Large intestine (tissue), 3 donors: ENCODE data around the gene CLSTN1. TPM values are rescaled to one million over a fixed set of nuclear protein-coding genes. Genes with fewer than 3 reads are reported as not detected.
A peak's percentile ranks its signal among the peaks of the same experiment; 100 is the strongest.

Source experiments
- DNase-seq, 2 donors: peaks; one replicate each; pipeline versions ENCODE4 v3.0.0 to v3.0.0-alpha.2; 2013
- H3K27ac ChIP-seq: one replicate; pipeline ENCODE4 v1.5.1; 2013; ENCODE audit warnings: low read length
- H3K27me3 ChIP-seq: 2 replicates; pipeline ENCODE4 v1.6.1; 2013; ENCODE audit warnings: low read length; ENCODE audit not compliant: control insufficient read depth, insufficient read depth
- H3K36me3 ChIP-seq: 2 replicates; pipeline ENCODE4 v1.6.1; 2013; ENCODE audit warnings: low read length; ENCODE audit not compliant: control insufficient read depth, insufficient read depth
- H3K4me1 ChIP-seq: one replicate; pipeline ENCODE4 v1.6.1; 2013; ENCODE audit warnings: low read length; ENCODE audit not compliant: control insufficient read depth, insufficient read depth
- H3K4me3 ChIP-seq: one replicate; pipeline ENCODE4 v1.5.1; 2013; ENCODE audit warnings: low read length
- H3K9me3 ChIP-seq: one replicate; pipeline ENCODE4 v1.6.1; 2013; ENCODE audit warnings: mild to moderate bottlenecking, low read depth, low read length, moderate library complexity; ENCODE audit not compliant: control insufficient read depth
- WGBS: methylation state at CpG from one replicate; pipeline ENCODE4 v1.1.5; 2013; ENCODE audit warnings: low lambda C conversion rate; ENCODE audit not compliant: insufficient coverage; 5-methylcytosine and 5-hydroxymethylcytosine counted together
- polyA plus RNA-seq: library from polyadenylated mRNA; unstranded; fragments of 120-200 nt; gene quantifications from one replicate; pipeline ENCODE4 v1.2.1, GENCODE V29; 2013

Gene CLSTN1
- polyA plus RNA-seq, 1 donor: 66.2 TPM

GRCh38 chr1:9723926-9724325 is 99.8 kb downstream of the CLSTN1 start:
- no peak for DNase-seq
- H3K4me1 ChIP-seq: no peaks in the 10 kb centered on the region
- H3K27ac ChIP-seq: no peak overlapping the region
- H3K4me3 ChIP-seq: no peak overlapping the region
- H3K36me3 ChIP-seq: peaks cover 70% of the 10 kb centered on the region
- no peaks in the 10 kb centered on the region for H3K27me3 ChIP-seq
- no CpG with 5 or more reads among the region's 6 CpGs for WGBS
- H3K9me3 ChIP-seq: peaks cover 21% of the 10 kb centered on the region

- Histone ChIP-seq H3K36me3 (peaks cover 63% of the 10 kb centered on the region), H3K27me3 (no peaks in the 10 kb centered on the region), H3K4me1 (peaks cover 3% of the 10 kb centered on the region), H3K9me3 (peaks cover 21% of the 10 kb centered on the region), H3K4me3 (no peak overlapping the region), H3K27ac (no peak overlapping the region)
- WGBS: no CpG with 5 or more reads among the region's 14 CpGs
- no peak for DNase-seq
Measured at GRCh38 chr1:9723068-9723805, 100.5 kb downstream of the CLSTN1 start.

- WGBS: no CpG with 5 or more reads among the region's 10 CpGs
- Histone ChIP-seq H3K27me3 (no peaks in the 10 kb centered on the region), H3K4me1 (peaks cover 8% of the 10 kb centered on the region), H3K9me3 (peaks cover 21% of the 10 kb centered on the region), H3K4me3 (no peak overlapping the region), H3K36me3 (peaks cover 56% of the 10 kb centered on the region), H3K27ac (no peak overlapping the region)
- no peak for DNase-seq
Measured at GRCh38 chr1:9722378-9722749, 101.4 kb downstream of the CLSTN1 start.

- Histone ChIP-seq H3K4me3 (no peak overlapping the region), H3K27ac (no peak overlapping the region), H3K4me1 (peaks cover 13% of the 10 kb centered on the region), H3K9me3 (peaks cover 21% of the 10 kb centered on the region), H3K36me3 (peaks cover 50% of the 10 kb centered on the region), H3K27me3 (no peaks in the 10 kb centered on the region)
- DNase-seq: peak in 1 of 2 donors; percentile 29
- WGBS: no CpG with 5 or more reads among the region's 29 CpGs
Measured at GRCh38 chr1:9721606-9722377, 102.0 kb downstream of the CLSTN1 start.

- WGBS: no CpG with 5 or more reads among the region's 34 CpGs
- H3K36me3 ChIP-seq: peaks cover 50% of the 10 kb centered on the region
- peaks cover 18% of the 10 kb centered on the region for H3K4me1 ChIP-seq
Measured at GRCh38 chr1:9720785-9721605, 102.8 kb downstream of the CLSTN1 start.

GRCh38 chr1:9719978-9720722 is 103.6 kb downstream of the CLSTN1 start:
- peaks cover 50% of the 10 kb centered on the region for H3K36me3 ChIP-seq

More at GRCh38 chr1:9720785-9721605, 102.8 kb downstream of the CLSTN1 start:
- H3K27ac ChIP-seq: no peak overlapping the region
- no peaks in the 10 kb centered on the region for H3K27me3 ChIP-seq
- DNase-seq: no peak
- H3K4me3 ChIP-seq: no peak overlapping the region
- H3K9me3 ChIP-seq: peaks cover 26% of the 10 kb centered on the region

GRCh38 chr1:9718006-9718680 is 105.6 kb downstream of the CLSTN1 start:
- peaks cover 32% of the 10 kb centered on the region for H3K36me3 ChIP-seq
- H3K4me3 ChIP-seq: peak overlapping the region; percentile 71
- H3K27me3 ChIP-seq: no peaks in the 10 kb centered on the region
- H3K4me1 ChIP-seq: peaks cover 18% of the 10 kb centered on the region
- DNase-seq: no peak
- no CpG with 5 or more reads among the region's 10 CpGs for WGBS
- peaks cover 26% of the 10 kb centered on the region for H3K9me3 ChIP-seq
- H3K27ac ChIP-seq: peak overlapping the region; percentile 82

More at GRCh38 chr1:9719978-9720722, 103.6 kb downstream of the CLSTN1 start:
- WGBS: no CpG with 5 or more reads among the region's 36 CpGs
- Histone ChIP-seq H3K4me1 (peaks cover 18% of the 10 kb centered on the region), H3K27ac (no peak overlapping the region), H3K9me3 (peaks cover 32% of the 10 kb centered on the region), H3K27me3 (no peaks in the 10 kb centered on the region), H3K4me3 (no peak overlapping the region)
- no peak for DNase-seq

GRCh38 chr1:9717193-9718005 is 106.4 kb downstream of the CLSTN1 start:
- WGBS: 0% methylated on average over 2 of the region's 25 CpGs
- peak; percentile 82 to 92 for DNase-seq
- Histone ChIP-seq H3K4me1 (peaks cover 18% of the 10 kb centered on the region), H3K9me3 (peaks cover 19% of the 10 kb centered on the region), H3K27me3 (no peaks in the 10 kb centered on the region), H3K27ac (peak overlapping the region; percentile 82), H3K4me3 (peak overlapping the region; percentile 71), H3K36me3 (peaks cover 25% of the 10 kb centered on the region)
